DND-41 (cell line): Measurements from ENCODE around the gene HOXC11.

Experiments
- EZH2 ChIP-seq: IDR thresholded peaks from 3 replicates; pipeline ENCODE4 v1.6.1; 2012; ENCODE audit warnings: borderline replicate concordance, low read depth, mild to moderate bottlenecking, moderate library complexity, low read length, inconsistent platforms; ENCODE audit not compliant: severe bottlenecking
- TF ChIP-seq, protein P1 (sequence below): IDR thresholded peaks from 2 replicates; pipeline ENCODE4 v1.5.1; 2012; ENCODE audit warnings: borderline replicate concordance, low read length, moderate library complexity, mild to moderate bottlenecking; ENCODE audit not compliant: poor library complexity, severe bottlenecking; ENCODE audit errors: extremely low read depth

DNA sequence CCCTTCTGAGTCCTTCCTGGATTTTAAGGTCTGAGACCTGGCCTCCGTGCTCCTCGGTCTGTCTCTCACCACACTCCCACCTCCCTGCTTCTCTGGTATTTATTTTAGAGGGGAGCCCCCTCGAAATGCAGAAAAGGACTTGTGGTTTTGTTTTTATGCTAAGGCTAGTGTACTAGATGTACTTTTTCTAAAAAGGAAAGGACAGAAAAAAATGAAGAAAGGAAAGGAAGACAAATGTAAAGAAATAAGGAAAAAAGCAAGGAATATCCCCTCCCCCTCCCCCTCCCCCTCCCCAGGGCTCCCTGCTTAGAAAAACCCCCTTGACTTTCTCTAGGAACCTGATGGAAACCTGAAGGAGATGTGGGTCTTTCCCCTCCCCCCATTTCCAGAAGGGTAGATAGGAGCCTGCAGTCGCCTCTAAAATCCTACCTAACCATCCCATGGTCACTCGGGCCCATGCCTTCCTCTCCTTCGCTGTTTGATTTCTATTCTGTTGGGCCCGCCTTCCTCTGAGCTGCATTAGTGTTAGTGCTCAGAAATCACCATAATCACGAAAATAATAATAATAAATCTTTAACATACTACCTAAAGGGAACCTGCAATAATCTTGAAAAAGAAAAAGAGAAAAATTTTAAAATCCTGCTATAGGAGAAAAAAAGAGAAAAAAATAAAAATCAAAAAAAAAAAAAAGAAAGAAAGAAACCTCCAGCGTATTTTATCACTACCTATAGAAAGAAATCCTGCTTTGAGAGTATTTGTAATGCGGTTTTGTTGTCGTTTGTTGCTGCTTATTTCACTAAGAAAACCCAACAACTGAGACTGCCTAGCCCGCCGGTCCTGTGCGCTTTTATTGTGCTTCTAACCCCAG, 39.0 kb downstream of the HOXC11 start:
- TF ChIP-seq, protein P1, sequence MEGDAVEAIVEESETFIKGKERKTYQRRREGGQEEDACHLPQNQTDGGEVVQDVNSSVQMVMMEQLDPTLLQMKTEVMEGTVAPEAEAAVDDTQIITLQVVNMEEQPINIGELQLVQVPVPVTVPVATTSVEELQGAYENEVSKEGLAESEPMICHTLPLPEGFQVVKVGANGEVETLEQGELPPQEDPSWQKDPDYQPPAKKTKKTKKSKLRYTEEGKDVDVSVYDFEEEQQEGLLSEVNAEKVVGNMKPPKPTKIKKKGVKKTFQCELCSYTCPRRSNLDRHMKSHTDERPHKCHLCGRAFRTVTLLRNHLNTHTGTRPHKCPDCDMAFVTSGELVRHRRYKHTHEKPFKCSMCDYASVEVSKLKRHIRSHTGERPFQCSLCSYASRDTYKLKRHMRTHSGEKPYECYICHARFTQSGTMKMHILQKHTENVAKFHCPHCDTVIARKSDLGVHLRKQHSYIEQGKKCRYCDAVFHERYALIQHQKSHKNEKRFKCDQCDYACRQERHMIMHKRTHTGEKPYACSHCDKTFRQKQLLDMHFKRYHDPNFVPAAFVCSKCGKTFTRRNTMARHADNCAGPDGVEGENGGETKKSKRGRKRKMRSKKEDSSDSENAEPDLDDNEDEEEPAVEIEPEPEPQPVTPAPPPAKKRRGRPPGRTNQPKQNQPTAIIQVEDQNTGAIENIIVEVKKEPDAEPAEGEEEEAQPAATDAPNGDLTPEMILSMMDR, result no peak
- no peak for TF ChIP-seq EZH2
